GM23338 (cell line): ENCODE data around the gene ZNF746. TPM values are rescaled to one million over a fixed set of nuclear protein-coding genes. Genes with fewer than 3 reads are reported as not detected.

ENCODE experiments used
- CREB1 ChIP-seq: fragments of 250-450 bp; sonication (Bioruptor Pico); IDR thresholded peaks from 2 replicates; pipeline ENCODE4 v1.5.0; 2020; ENCODE audit warnings: low read depth, mild to moderate bottlenecking, moderate library complexity
- EZH2 ChIP-seq: fragments of 200-600 bp; sonication (generic); IDR thresholded peaks from one replicate; pipeline ENCODE4 v1.8.0; 2017; ENCODE audit warnings: antibody characterized with exemption, mild to moderate bottlenecking, low read depth; ENCODE audit not compliant: unreplicated experiment
- POLR2AphosphoS5 ChIP-seq: IDR thresholded peaks from 2 replicates; pipeline ENCODE4 v1.6.1; 2016; ENCODE audit warnings: antibody characterized with exemption, low read depth
- REST ChIP-seq: IDR thresholded peaks from one replicate; pipeline ENCODE4 v1.6.1; 2018; ENCODE audit warnings: antibody characterized with exemption; ENCODE audit not compliant: unreplicated experiment
- polyA plus RNA-seq: library from polyadenylated mRNA; unstranded; fragments of >200 nt; fragmentation: Nextera tagmentation; extraction: Ambion mirVana; gene quantifications from 2 replicates; pipeline ENCODE4 v1.2.1, GENCODE V29; 2016
- total RNA-seq: library from RNA; depleted of rRNA; stranded (reverse); fragments of >200 nt; shearing (Covaris generic); gene quantifications from 2 replicates; pipeline ENCODE4 v1.2.3, GENCODE V29; 2014; rRNA removed

The ZNF746 gene
- total and polyA plus RNA-seq, 2 experiments from 2014 or later: 10.0 to 18.6 TPM

- TF ChIP-seq REST (no peak), EZH2 (no peak), POLR2AphosphoS5 (no peak), CREB1 (CRISPR knock-in tag) (no peak)
Measured at GRCh38 chr7:149422914-149423301, 74.7 kb downstream of the ZNF746 start (continued).

Other genes with a start within 250 kb of the ZNF746 start
- 8.6 and 9.0 TPM in 2 replicates for gene ZNF783, start 235.6 kb downstream of the ZNF746 start, total RNA-seq
- 2.1 and 2.6 TPM in 2 replicates for gene ZNF783, start 235.6 kb downstream of the ZNF746 start, polyA plus RNA-seq
- gene ZNF777, start 36.7 kb downstream of the ZNF746 start, total RNA-seq: 5.2 and 7.9 TPM in 2 replicates
- 2.8 and 3.2 TPM in 2 replicates for gene ZNF777, start 36.7 kb downstream of the ZNF746 start, polyA plus RNA-seq